Naive B cell (primary cell): ENCODE results near the gene RHCE. TPM values are rescaled to one million over a fixed set of nuclear protein-coding genes. Genes with fewer than 3 reads are reported as not detected.
"Not testable (repeated sequence)": the region's sequence is repeated elsewhere in the genome, so short reads cannot be mapped to it uniquely, and the experiment has no call there.

Experiments
- ATAC-seq, 2 donors: fragments of 150-1000 bp; cut with Tn5 transposase; 2 replicates each; pipeline ENCODE4 v1.10.0; 2021; ENCODE audit warnings: low read depth in 2 of 2, mild to moderate bottlenecking in 2 of 2, moderate library complexity in 2 of 2
- DNase-seq: peaks from one replicate; pipeline ENCODE4 v3.0.0; 2022
- H3K27ac Mint-ChIP-seq, 6 donors: one replicate each; pipeline ENCODE4 v1.8.0; 2020 to 2022; ENCODE audit warnings: mild to moderate bottlenecking in 6 of 6, mixed read lengths in 6 of 6, moderate library complexity in 5 of 6, inconsistent platforms in 2 of 6
- H3K27me3 Mint-ChIP-seq, 3 donors: one replicate each; pipeline ENCODE4 v1.8.0; 2021 to 2022; ENCODE audit warnings: mixed read lengths in 3 of 3, mild to moderate bottlenecking in 1 of 3
- H3K36me3 Mint-ChIP-seq, 2 donors: one replicate each; pipeline ENCODE4 v1.8.0; 2020 to 2022; ENCODE audit warnings: mixed read lengths in 2 of 2, inconsistent platforms in 1 of 2, mild to moderate bottlenecking in 1 of 2
- H3K4me1 Mint-ChIP-seq, 3 donors: one replicate each; pipeline ENCODE4 v1.8.0; 2020 to 2022; ENCODE audit warnings: mixed read lengths in 3 of 3, inconsistent platforms in 1 of 3, mild to moderate bottlenecking in 1 of 3, moderate library complexity in 1 of 3
- H3K4me3 Mint-ChIP-seq, 8 donors: one replicate each; pipeline ENCODE4 v1.8.0; 2020 to 2022; ENCODE audit warnings: mild to moderate bottlenecking in 8 of 8, mixed read lengths in 8 of 8, moderate library complexity in 8 of 8, inconsistent platforms in 2 of 8
- H3K9me3 Mint-ChIP-seq, 7 donors: one replicate each; pipeline ENCODE4 v1.8.0; 2020 to 2022; ENCODE audit warnings: mixed read lengths in 7 of 7, mild to moderate bottlenecking in 5 of 7, inconsistent platforms in 2 of 7, moderate library complexity in 1 of 7
- polyA plus RNA-seq, 6 donors: library from polyadenylated mRNA; unstranded; fragments of 300-500 nt; fragmentation: Illumina TruSeq; gene quantifications; one replicate each; pipeline ENCODE4 v1.2.3, GENCODE V29; 2021; ENCODE audit warnings: low read depth in 6 of 6

Gene RHCE
- polyA plus RNA-seq, 6 donors from 2014 or later: 0.23 to 0.70 (median 0.28) TPM; not detected in 3

DNA sequence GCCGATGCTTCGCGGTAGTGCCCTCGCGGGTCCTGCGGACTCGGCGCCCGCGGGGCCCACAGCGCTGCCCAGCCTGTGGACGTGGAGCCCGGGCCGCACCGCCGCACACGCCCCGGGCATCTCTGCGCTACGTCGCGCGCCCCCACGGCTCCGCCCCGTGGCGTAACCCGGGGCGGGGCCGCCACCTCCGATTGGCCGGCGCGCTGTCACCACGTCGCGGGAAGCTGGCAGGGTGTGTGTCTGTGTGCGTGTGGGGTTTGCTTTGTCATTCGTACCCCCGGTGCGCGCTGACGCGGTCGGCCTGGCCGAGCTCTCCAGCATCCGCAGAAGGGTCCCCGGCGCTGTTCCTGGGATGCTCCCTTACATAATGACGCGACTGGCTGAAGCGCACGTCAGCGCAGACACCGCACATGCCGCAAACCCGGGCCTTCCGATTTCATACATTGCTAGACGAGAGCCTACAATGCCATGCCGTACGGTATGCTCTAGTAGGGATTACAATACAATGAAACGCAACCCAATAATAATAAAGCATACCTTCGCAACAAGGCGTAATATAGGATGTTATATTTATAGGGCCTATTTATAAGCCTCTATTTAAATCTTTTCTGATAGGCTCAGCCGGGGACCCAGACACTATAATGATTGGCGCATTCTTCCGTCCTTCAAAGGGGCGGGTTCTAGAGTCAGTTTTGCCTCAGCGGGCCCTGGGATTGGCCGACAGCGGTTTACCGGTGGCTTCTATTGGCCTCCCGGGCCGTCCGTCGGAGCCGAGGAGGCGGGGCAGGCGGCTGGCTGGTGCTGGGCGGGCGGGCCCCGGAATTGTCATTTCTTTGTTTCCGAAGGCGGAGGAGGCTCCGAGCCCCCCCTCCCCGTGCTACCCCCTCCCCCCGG is 9.7 kb upstream of the RHCE start, which contains the start of gene MACO1:
MACO1 (plus strand) TSS at position 825 of the 894 bp plus-strand sequence. CDS start 202 bp downstream, outside the sequence.
- peak within 1 kb of the TSS; percentile 96 to 99 (median 98) for H3K4me3 Mint-ChIP-seq
- peaks cover 17 to 43% (median 34%) of the 10 kb centered on the region in 3 donors for H3K4me1 Mint-ChIP-seq
- H3K9me3 Mint-ChIP-seq: no peaks in the 10 kb centered on the region
- H3K27me3 Mint-ChIP-seq: peaks cover 0 to 3% (median 0%) of the 10 kb centered on the region in 3 donors
- DNase-seq (peak; percentile 97), ATAC-seq (peak; percentile 81 to 84)
- H3K27ac Mint-ChIP-seq: peak within 1 kb of the TSS; percentile 98 to 99 (median 98)
- H3K36me3 Mint-ChIP-seq: no peaks in the 10 kb centered on the region

DNA sequence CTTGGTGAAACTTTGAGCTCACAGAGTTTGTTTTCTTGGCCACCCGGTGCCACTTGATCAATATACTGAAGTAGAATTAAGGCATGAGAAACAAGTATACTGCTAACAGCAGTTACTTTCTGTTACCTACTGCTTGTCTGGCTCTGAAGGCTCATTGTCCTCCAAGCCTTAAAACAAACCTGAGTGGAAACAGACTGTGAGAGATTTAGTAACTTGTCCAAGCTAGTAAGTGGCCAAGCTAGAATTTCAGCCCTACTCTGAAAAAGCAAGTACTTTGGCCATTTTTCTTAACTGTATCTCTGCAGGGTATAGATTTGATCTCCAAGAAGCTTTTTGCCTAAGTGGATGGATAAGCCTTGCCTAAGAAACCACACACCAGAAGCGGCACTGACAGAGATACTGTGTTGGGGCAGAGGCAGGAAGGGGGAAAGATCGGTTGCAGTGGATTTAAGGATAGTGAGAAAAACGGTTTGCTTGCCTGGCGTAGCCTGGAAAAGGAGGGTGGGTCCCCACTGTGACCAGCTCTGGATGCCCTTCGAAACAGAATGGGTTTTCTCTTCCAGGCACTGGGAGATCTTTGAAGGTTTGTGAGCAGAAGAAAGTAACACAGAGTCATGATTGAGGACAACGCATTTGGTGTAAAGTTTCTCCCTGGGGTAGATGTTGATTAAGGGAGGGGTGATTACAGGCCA is 8.0 kb upstream of the RHCE start:
- Mint-ChIP-seq H3K27ac (peak overlapping the region in 3 of 6 donors; percentile 21 to 94 (median 81)), H3K36me3 (no peaks in the 10 kb centered on the region), H3K4me3 (peak overlapping the region in 7 of 8 donors; percentile 17 to 99 (median 76)), H3K9me3 (no peaks in the 10 kb centered on the region), H3K27me3 (peaks cover 0 to 3% (median under 1%) of the 10 kb centered on the region in 3 donors), H3K4me1 (peaks cover 11 to 26% (median 20%) of the 10 kb centered on the region in 3 donors)
- ATAC-seq: no peak
- no peak for DNase-seq

DNA sequence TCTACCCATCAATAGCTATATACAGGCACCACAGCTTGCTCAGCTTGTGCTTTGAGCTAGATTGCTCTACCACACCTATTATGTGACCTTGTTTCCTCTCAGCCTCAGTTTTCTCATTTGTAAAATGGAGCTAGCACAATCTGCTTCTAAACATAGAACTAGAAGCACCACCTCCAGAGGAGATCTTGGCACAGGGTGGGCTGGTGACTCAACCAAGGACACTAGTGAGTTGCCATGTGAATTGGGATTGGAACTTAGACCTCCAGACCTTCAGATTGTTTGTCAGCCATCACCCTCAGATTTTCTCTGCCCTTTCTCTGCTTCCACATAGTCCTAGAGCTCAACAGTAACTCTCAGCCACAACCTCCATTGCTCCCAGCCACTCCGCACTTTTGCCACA is 7.1 kb upstream of the RHCE start:
- H3K4me3 Mint-ChIP-seq: peak overlapping the region in 1 of 8 donors; percentile 99
- H3K9me3 Mint-ChIP-seq: no peaks in the 10 kb centered on the region
- H3K4me1 Mint-ChIP-seq: peaks cover 9 to 16% (median 11%) of the 10 kb centered on the region in 3 donors
- H3K27me3 Mint-ChIP-seq: peaks cover 0 to 7% (median 3%) of the 10 kb centered on the region in 3 donors
- H3K36me3 Mint-ChIP-seq: no peaks in the 10 kb centered on the region
- peak overlapping the region in 2 of 6 donors; percentile 54 to 90 for H3K27ac Mint-ChIP-seq
- DNase-seq (no peak), ATAC-seq (no peak)

DNA sequence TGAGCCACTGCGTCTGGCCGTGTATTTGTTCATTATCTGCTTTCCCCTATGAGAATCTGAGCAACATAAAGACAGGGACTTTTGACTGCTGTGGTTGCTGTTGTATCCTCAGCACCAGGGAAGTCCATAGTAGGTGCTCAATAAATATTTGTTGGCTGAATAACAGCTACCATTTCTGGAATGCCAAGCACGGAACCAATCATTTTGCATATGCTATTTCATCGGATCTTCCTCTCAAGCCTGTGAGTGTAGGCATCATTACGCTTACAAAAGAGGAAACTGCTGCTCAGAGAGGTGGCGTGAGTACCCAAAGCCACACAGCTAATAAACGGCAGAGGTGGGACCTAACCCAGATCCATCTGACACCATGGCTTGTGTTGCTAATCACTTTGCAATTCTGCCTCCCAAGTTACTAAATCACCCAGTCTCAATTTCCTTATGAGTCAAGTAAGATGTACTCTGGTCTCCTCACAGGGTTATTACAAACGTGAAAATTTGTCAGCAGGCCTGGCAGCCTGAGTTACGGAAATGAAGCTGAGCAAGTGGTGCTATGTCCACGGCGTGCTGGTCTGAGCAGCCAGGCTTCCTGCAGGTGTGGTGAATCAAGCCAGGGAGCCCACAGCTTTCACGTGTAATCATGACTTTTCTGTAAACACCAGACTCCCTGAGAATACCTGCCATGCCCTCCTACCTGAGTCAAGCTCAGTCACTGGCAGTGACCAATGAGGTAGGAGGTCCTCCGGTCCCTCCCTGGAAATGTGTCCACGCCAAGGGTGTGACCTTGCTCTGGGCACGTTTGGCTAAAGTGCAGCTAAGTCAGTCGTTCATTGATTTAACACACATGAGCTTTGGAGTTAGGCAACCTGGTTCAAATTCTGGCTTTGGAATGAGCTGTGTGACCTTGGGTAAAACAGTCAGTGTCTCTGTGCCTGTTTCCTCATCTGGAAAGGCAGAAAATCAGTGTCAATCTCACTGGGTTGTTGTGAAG is 4.8 kb upstream of the RHCE start:
- no peak for DNase-seq
- Mint-ChIP-seq H3K4me3 (peak overlapping the region in 1 of 8 donors; percentile 15), H3K9me3 (no peaks in the 10 kb centered on the region), H3K27me3 (peaks cover 0 to 7% (median 3%) of the 10 kb centered on the region in 3 donors), H3K36me3 (no peaks in the 10 kb centered on the region), H3K4me1 (peaks cover 0 to 5% (median 0%) of the 10 kb centered on the region in 3 donors), H3K27ac (no peak overlapping the region)
- no peak for ATAC-seq

DNA sequence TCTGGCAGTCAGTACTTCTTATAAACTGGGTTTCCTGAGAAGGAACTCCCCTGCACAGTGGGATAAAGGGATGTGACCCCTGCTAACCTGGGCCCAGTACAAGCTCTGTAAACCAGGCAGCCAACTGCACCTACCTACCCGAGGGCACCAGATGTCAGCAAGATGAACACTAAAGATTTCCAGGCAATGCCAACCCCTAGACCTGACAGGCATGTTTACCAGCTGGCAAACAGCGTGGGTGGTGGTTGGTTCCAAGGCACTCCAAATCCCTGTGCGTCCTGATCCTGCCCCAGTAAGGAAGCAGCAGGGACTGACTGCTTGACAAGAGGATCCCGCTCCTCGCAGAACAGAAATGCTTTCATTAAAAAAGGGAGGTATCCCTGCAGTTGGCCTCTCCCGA is 2.6 kb upstream of the RHCE start:
- DNase-seq, H3K27ac Mint-ChIP-seq, H3K36me3 Mint-ChIP-seq, H3K9me3 Mint-ChIP-seq, H3K4me1 Mint-ChIP-seq, H3K4me3 Mint-ChIP-seq, ATAC-seq, H3K27me3 Mint-ChIP-seq: not testable (repeated sequence)

DNA sequence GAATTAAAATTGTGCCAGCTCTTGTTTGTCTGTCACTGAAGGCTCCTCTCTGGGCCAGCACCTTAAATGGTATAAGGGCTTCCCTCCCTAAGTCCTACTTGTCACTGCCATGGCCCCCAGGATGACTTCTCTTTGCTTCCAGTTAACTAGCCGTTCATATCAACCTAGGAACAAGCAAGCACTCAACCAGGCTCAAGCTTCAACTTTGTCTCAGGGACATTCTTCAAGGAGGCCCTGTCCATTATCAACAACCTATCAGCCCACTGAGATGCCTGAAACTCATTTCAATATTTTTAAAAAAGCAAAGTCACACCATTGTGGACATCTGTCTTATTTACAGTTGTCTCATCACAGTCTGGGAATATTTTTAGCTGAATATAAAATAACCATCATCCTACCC is 1.3 kb downstream of the RHCE start:
- H3K36me3 Mint-ChIP-seq, H3K27me3 Mint-ChIP-seq, H3K4me3 Mint-ChIP-seq, H3K4me1 Mint-ChIP-seq, H3K27ac Mint-ChIP-seq, ATAC-seq, DNase-seq, H3K9me3 Mint-ChIP-seq: not testable (repeated sequence)

DNA sequence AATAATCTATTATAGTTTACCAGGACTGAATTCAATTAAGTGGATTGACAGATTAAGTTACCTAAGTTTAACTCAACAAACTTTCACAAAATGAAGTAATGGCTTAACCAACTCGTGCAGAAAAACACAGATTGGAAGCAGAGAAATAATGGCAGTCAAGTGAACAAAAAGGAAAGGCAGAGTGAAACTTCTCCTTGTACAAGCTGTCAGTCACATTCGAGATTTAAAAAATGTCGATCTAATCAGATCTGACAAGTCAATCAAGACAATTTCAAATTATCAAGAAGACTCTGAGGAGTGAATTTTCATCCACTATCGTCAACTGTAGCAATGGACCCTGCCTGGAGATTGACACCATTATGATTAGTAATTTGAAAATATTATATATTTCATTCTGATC is 3.3 kb downstream of the RHCE start:
- DNase-seq, H3K4me1 Mint-ChIP-seq, H3K4me3 Mint-ChIP-seq, ATAC-seq, H3K27me3 Mint-ChIP-seq, H3K36me3 Mint-ChIP-seq, H3K9me3 Mint-ChIP-seq, H3K27ac Mint-ChIP-seq: not testable (repeated sequence)

DNA sequence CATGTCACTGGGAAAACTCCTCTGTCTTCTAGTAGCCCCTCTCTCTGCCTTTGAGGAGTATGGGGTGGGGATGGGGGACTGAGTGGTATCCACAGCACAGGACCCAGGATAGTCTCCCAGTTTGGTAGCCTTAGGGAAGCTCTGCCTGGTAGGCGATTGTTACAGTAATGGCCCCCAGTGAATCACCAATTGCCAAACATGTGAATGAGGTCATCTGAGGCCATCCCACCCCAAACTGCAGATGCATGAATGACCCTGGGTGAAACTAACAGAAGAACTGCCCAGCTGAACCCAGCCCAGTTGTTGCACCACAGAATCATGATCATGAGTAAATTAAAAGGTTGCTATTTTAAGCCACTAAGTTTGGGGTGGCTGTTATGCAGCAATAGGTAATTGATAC is 6.0 kb downstream of the RHCE start:
- H3K27ac Mint-ChIP-seq, H3K4me1 Mint-ChIP-seq, H3K27me3 Mint-ChIP-seq, DNase-seq, H3K36me3 Mint-ChIP-seq, H3K4me3 Mint-ChIP-seq, ATAC-seq, H3K9me3 Mint-ChIP-seq: not testable (repeated sequence)

DNA sequence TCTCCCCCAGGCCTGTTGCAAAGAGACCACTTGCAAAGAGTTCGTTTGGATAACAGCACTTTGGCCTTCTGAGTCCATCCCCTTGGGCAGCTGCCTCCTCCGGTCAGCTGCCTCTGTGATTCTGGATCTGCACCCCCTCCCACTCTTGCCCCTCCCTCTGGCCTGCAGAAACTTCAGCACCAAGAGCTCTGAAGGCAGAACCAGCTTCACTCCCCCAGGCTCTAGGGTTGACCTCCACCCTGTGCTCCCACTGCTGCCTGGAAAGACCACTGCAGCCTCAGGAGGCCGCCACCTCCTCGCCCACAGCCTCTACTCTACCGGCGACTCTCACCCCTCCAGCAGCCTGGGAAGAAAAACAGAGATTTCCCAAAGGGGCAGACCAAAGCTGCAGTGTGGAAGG is 6.5 kb downstream of the RHCE start:
- peak overlapping the region in 1 of 6 donors; percentile 33 for H3K27ac Mint-ChIP-seq
- H3K4me3 Mint-ChIP-seq, H3K9me3 Mint-ChIP-seq, H3K27me3 Mint-ChIP-seq, H3K4me1 Mint-ChIP-seq, ATAC-seq, DNase-seq, H3K36me3 Mint-ChIP-seq: not testable (repeated sequence)

DNA sequence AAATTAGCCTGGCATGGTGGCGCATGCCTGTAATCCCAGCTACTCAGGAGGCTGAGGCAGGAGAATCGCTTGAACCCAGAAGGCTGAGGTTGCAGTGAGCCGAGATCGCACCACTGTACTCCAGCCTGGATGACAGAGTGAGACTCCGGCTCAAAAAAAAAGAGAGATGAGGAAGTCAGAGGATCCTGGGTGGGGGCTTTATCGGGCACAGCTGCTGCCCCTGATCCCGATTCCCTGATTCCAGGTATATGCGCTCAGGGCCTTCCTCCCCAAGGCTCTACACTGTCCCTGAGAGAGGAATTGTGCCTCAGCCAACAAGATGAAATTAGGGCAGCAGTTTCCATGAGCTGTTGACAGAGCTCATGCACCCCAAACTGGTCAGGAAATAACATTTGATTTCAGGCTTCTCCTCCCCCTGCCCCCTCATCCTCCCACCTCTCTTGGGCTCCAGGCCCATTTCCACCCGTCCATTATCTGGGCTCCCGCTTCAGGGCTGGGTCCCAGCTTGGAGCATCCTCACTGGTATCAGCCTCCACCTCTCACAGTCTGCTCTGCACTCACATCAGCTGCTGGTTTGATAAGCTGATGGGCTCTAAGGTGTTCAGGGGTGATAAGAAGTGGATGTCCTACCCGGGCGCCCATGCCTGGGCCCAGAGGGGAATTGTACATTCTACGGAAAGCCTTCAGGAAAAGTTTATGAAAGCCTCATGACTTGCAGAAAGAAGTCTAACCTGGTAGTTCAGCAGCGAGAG is 7.6 kb downstream of the RHCE start:
- not testable (repeated sequence) for DNase-seq, H3K27me3 Mint-ChIP-seq, H3K36me3 Mint-ChIP-seq, H3K4me3 Mint-ChIP-seq, H3K27ac Mint-ChIP-seq, H3K4me1 Mint-ChIP-seq, H3K9me3 Mint-ChIP-seq, ATAC-seq

DNA sequence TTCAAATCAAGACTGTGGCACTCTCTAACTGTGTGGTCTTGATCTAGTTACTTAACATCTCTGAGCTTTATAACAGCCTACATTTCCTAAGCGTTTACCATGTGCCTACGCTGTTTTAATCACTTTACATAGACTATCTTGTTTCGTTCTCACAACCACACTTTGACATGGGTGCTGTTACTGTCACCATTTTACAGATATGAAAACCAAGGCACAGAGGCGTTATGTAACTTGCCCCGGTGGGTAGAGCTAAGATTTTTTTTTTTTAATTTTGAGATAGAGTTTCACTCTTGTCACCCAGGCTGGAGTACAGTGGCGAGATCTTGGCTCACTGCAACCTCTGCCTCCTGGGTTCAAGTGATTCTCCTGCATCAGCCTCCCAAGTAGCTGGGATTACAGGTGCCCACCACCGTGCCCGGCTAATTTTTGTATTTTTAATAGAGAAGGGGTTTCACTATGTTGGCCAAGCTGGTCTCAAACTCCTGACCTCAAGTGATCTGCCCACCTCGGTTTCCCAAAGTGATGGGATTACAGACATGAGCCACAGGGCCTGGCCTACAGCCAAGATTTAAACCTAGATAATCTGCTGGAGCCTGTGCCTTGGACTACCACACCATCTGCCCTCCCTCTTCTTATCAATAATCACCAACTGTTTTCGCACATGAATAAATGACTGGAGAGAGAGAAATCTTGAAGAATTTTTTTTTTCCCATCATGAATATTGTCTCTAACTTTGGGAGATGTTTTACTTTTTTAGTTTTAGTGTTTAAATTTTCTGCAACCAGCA is 10.8 kb downstream of the RHCE start:
- peak overlapping the region in 1 of 6 donors; percentile 12 for H3K27ac Mint-ChIP-seq
- H3K4me1 Mint-ChIP-seq, ATAC-seq, H3K9me3 Mint-ChIP-seq, DNase-seq, H3K4me3 Mint-ChIP-seq, H3K27me3 Mint-ChIP-seq, H3K36me3 Mint-ChIP-seq: not testable (repeated sequence)
